Skeletal muscle satellite cell (primary cell): ENCODE measurements around the gene PDCD10. TPM values are rescaled to one million over a fixed set of nuclear protein-coding genes. Genes with fewer than 3 reads are reported as not detected.

Experiments
- H3K27me3 ChIP-seq: 2 replicates; pipeline ENCODE4 v1.7.0; 2013; ENCODE audit warnings: low read length; ENCODE audit not compliant: control insufficient read depth, insufficient read depth
- H3K36me3 ChIP-seq: 2 replicates; pipeline ENCODE4 v1.7.0; 2013; ENCODE audit warnings: mild to moderate bottlenecking, control low read depth, low read length; ENCODE audit not compliant: insufficient read depth
- H3K4me1 ChIP-seq: 2 replicates; pipeline ENCODE4 v1.7.0; 2013; ENCODE audit warnings: low read length; ENCODE audit not compliant: control insufficient read depth, insufficient read depth
- H3K4me2 ChIP-seq: 2 replicates; pipeline ENCODE4 v1.7.0; 2013; ENCODE audit warnings: mild to moderate bottlenecking, low read length
- H3K4me3 ChIP-seq: 2 replicates; pipeline ENCODE4 v1.7.0; 2013; ENCODE audit warnings: low read length
- H3K9ac ChIP-seq: 2 replicates; pipeline ENCODE4 v1.7.0; 2013; ENCODE audit warnings: mild to moderate bottlenecking, low read depth, low read length, moderate library complexity
- H3K9me3 ChIP-seq: replicated peaks from 2 replicates; pipeline ENCODE4 v1.7.0; 2013; ENCODE audit warnings: mild to moderate bottlenecking, control low read depth, low read length
- total RNA-seq: library from RNA; depleted of rRNA; stranded (reverse); fragments of >200 nt; gene quantifications from 2 replicates; pipeline ENCODE4 v1.2.3, GENCODE V29; 2012; rRNA removed

Gene PDCD10
- 70.0 and 76.2 TPM in 2 replicates for total RNA-seq

DNA sequence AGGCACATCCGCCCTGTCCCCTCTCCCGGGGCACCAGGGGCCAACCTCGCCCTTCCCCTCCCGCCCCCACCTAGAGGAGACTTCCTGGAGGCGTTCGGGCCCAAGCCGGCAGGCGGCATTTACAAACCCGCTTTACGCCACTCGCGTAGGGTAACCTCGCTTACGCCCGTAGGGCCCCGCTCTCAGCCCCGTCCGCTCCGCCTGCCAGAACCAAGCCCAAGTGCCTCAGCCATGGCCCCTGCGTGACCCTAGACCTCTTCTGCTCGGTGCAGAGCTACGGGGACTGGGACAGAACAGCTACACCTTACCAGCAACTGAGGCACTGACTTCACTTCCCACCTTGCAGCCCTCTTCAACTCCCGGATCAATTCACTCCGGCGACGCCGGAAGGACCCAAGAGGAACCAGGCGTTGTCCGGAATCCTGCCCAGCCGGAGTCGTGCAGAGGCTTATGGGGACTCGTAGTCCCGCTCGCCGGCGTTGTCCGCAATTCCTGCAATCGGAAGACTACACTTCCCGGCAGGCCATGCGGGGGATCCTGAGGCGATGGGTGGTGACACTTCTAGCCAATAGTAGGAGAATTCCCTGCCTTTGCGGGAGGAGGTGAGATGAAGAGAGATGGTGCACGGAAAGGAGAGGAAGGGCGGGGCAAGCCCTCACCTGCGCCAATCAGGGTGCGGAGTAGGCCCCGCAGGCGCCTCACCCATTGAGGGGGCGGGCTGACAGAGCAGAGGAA is at the start of gene PDCD10:
TSS of gene PDCD10 (minus strand) at position 395 of the 735 bp plus-strand sequence. CDS start 14,735 bp downstream, outside the sequence.
- no peaks in the 10 kb centered on the region for H3K27me3 ChIP-seq
- H3K36me3 ChIP-seq = no peaks in the 10 kb centered on the region
- H3K4me3 ChIP-seq = peak within 1 kb of the TSS; percentile 98
- H3K9ac ChIP-seq = peak within 1 kb of the TSS; percentile 94
- peaks cover 5% of the 10 kb centered on the region for H3K4me1 ChIP-seq
- peak within 1 kb of the TSS; percentile 91 for H3K4me2 ChIP-seq
- H3K9me3 ChIP-seq = no peaks in the 10 kb centered on the region

DNA sequence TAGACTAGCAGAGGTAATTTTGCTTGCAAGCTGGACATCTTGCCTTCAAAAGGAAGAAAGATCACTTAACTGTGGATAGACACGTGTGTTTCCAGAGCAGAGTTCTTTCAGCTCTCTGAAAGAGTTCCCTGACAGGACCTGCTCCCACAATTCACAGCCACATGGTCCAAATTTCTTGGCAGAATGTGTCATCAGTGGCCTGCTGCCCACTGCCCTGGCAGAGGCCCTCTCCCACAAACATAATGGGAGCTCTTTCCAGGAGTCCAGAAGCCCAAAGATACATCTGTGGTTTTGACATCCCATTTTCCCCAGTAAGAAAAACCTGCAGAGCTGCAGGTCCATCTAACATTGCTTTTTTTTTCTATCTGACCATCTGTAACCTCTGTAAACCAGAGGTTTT is 49.1 kb upstream of the PDCD10 start:
- H3K4me3 ChIP-seq = no peak overlapping the region
- H3K4me2 ChIP-seq = no peak overlapping the region
- H3K9ac ChIP-seq = no peak overlapping the region
- no peaks in the 10 kb centered on the region for H3K36me3 ChIP-seq
- H3K9me3 ChIP-seq = no peaks in the 10 kb centered on the region
- H3K4me1 ChIP-seq = no peaks in the 10 kb centered on the region
- no peaks in the 10 kb centered on the region for H3K27me3 ChIP-seq

DNA sequence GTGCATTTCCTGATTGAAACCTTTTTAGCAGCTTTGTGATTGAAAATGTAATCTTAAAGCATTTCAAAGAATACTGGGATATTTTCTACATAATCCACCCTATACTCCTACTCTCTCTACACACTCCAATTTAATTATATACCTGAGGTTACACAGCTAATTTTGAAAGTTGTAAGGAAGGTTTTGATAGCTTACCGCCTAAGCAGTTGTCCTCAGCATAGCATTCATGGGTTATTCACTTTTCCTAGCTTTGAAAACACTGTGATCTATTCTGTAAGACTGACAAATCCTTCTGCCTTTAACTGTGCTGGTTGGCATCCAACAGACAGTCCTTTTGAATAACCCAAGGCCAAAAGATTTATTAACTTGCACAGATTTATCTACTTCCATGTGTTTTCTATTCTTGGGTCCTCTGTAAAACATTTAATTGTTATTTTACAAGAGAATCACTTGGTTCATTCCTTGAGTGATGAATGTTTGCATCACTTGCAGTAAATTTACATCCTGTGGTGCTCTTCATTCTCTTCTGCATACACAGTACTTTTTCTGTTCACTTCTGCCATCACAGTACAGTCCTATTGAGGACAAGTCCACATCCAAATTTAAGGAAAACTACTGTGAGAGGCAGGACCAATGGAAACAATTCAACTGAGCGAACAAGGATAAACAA is 45.7 kb upstream of the PDCD10 start:
- Histone ChIP-seq H3K36me3 (no peaks in the 10 kb centered on the region), H3K27me3 (no peaks in the 10 kb centered on the region), H3K9me3 (no peaks in the 10 kb centered on the region), H3K9ac (no peak overlapping the region), H3K4me2 (no peak overlapping the region), H3K4me3 (no peak overlapping the region), H3K4me1 (no peaks in the 10 kb centered on the region)

DNA sequence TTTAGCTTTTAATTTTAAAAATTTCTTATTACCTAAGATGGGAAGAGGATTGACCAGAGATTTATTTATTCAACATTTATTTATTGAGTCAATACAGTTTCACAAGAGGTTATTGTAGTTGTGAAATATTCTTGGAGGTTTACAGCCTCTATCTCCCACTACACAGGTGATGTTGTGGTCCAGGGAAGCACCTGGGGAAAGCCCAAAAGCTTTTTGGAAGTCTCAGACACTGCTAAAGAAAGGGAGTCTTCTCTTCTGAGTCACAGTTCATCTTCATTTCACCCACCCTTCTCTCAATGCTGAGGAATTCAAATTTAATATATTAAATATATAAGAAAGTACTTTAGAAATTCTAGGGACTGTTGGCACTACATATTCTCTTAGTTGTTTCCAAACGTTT is 42.7 kb upstream of the PDCD10 start:
- H3K36me3 ChIP-seq = no peaks in the 10 kb centered on the region
- no peak overlapping the region for H3K4me3 ChIP-seq
- H3K4me2 ChIP-seq = no peak overlapping the region
- H3K9ac ChIP-seq = no peak overlapping the region
- no peaks in the 10 kb centered on the region for H3K4me1 ChIP-seq
- no peaks in the 10 kb centered on the region for H3K9me3 ChIP-seq
- no peaks in the 10 kb centered on the region for H3K27me3 ChIP-seq

DNA sequence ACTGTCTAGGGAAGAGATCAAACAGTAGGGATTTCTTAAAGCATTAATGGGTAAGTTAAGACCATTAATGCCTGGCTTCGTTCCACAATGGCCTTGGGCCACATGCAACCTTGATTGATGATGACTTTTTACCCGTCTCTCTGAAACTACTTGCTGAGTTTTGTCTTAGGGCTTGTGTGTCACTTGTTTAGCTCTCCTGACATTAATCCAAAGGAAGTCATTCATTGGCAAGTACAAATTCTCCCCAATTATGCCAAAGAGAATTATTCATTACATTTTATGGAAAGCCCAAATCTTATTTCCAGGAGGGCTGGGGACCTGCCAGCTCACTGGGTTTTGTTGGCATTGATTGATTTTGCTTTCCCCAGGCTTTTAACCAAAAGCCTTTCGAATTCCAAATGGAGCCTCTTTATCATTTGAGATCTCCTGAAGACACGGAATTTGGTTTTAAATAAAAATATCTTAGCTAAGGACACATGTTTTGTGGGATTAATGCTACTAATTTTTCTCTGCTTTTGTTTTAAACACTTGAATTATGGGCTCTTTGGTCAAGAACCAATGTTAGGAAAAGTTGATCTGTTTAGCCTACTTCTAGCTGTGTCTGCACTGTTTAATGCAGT is 41.5 kb upstream of the PDCD10 start:
- Histone ChIP-seq H3K4me3 (no peak overlapping the region), H3K4me1 (no peaks in the 10 kb centered on the region), H3K4me2 (no peak overlapping the region), H3K9ac (no peak overlapping the region), H3K36me3 (no peaks in the 10 kb centered on the region), H3K27me3 (no peaks in the 10 kb centered on the region), H3K9me3 (no peaks in the 10 kb centered on the region)

DNA sequence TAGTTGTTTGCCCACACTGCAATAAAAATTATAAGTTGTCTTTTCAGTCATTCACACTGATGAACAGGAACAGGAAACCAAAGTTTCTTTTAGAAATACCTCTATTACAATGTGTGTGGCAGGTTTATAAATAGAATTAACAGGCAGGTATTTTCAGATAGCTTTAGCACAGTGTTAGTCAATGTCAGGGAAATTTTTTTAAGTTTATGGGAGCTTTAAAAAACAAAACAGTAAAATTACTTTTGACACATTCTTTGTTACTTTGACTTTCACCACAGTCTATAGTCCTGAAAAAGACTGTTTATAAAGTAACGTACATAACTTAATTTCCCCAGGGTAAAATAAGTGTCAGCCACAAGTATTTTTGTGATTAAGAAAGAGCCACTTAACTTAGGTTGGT is 38.9 kb upstream of the PDCD10 start:
- Histone ChIP-seq H3K4me1 (no peaks in the 10 kb centered on the region), H3K4me3 (no peak overlapping the region), H3K36me3 (no peaks in the 10 kb centered on the region), H3K4me2 (no peak overlapping the region), H3K27me3 (no peaks in the 10 kb centered on the region), H3K9me3 (no peaks in the 10 kb centered on the region), H3K9ac (no peak overlapping the region)

DNA sequence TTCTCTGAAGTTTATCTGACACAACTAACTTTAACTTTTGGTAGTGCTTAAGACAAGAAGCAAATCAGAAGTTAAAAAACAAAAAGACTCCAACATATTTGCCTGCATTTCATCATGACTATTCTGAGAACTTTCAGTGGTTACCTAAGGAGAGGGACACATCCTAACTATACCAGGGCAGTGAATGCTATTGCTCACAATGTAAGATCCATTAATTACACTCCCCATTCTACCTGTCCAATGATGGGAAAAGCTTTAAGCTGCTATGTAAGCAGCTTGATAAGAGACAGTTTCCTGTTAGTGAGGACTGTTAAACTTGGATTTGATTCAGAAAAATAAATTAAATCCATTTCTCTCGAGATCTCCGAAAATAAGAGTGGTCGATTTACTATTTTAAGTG is 38.3 kb upstream of the PDCD10 start:
- H3K4me2 ChIP-seq = no peak overlapping the region
- H3K9ac ChIP-seq = no peak overlapping the region
- no peaks in the 10 kb centered on the region for H3K36me3 ChIP-seq
- no peaks in the 10 kb centered on the region for H3K4me1 ChIP-seq
- H3K27me3 ChIP-seq = no peaks in the 10 kb centered on the region
- no peak overlapping the region for H3K4me3 ChIP-seq
- H3K9me3 ChIP-seq = no peaks in the 10 kb centered on the region

DNA sequence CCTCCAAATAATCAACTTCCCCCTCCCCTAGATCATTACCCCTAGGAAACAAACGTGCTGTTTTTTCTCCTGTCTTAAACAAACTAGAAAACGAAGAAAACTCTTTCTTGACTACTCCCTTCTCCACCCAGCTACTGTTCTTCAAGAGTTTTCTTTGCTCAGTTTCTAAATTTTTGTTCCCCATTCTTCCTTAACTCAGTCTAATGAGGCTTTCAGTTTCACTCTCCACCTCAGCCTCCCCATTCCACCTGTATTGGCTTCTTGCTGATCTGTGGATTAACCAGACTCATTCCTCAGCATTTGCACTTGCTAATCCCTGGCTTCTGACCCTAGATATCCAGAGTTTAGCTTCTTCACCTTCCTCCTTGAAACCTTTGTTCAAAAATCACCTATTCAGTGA is 27.6 kb upstream of the PDCD10 start:
- Histone ChIP-seq H3K4me3 (no peak overlapping the region), H3K4me1 (no peaks in the 10 kb centered on the region)

DNA sequence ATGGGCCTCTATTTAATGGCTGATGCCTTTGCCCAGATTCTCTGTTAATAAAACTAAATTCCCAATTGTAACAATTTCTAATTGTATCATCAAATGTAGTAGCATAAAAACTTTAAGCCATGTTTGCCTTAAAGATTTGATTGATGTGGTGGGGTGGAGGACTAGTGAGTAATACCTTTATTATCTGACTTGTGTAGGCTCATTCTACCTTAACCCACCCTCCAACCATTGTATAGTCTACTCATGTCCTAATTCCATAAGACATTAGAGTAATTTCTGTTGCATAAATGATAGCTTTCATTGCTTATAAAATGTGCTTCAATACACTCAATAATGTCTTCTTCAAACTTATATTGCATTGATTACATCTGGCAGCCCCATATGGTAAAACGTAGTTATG is 26.6 kb upstream of the PDCD10 start:
- Histone ChIP-seq H3K36me3 (no peaks in the 10 kb centered on the region), H3K27me3 (no peaks in the 10 kb centered on the region), H3K4me3 (no peak overlapping the region), H3K4me1 (no peaks in the 10 kb centered on the region), H3K9ac (no peak overlapping the region), H3K9me3 (no peaks in the 10 kb centered on the region), H3K4me2 (no peak overlapping the region)

More for the DNA sequence above, 27.6 kb upstream of the PDCD10 start:
- Histone ChIP-seq H3K27me3 (no peaks in the 10 kb centered on the region), H3K9ac (no peak overlapping the region), H3K36me3 (no peaks in the 10 kb centered on the region), H3K4me2 (no peak overlapping the region), H3K9me3 (no peaks in the 10 kb centered on the region)

DNA sequence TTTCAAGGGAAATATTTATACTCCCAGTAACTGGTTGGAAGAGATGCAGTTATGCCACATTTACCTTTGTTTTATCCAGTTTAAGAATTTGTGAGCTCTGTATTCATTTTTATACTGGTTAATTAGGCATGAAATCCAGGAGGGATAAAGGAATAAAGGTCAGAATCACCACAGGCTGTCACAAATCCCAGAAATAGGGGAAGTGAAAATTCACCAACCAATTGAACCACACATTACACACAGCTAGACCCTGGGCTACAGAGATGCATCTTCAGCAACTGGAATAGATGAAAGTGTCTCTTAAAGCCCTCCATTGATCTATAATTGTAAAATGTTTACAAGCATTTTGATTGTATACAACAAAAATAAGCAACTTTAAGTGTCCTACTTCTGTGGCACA is 19.4 kb upstream of the PDCD10 start:
- Histone ChIP-seq H3K4me3 (no peak overlapping the region), H3K9ac (no peak overlapping the region), H3K9me3 (no peaks in the 10 kb centered on the region), H3K27me3 (no peaks in the 10 kb centered on the region), H3K4me1 (no peaks in the 10 kb centered on the region), H3K4me2 (no peak overlapping the region), H3K36me3 (no peaks in the 10 kb centered on the region)

DNA sequence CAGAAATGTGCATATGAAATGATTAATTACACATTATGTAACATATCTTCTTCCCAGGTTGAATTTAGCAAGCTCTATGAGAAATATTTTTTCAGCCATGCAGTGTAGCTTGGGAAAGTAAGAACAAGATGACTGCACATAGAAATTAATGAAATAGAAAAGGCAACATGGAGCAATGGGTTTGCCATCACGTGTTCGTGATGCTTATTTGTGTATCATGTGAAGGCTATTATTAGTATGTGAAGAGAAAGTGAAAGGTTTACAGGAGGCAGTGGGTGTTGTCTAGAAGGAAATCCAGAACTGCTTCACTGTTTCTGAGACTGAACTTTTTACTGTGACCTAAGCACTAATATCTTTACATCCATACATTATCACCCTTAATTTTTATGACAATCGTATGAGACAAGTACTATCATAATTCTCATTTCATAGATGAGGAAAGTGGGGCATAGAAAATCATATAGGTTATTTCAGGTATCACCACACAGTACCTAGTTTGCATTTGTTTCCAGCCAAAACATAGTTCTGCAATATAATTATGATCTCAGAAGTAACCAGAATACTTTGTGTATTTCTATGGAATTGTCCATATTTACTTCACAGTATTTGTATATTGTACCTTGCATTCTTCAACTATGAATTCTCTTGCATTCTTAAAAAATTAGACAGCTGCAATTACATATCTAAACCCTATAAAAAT is 15.7 kb upstream of the PDCD10 start:
- Histone ChIP-seq H3K9ac (no peak overlapping the region), H3K4me3 (no peak overlapping the region)

More for the DNA sequence above, 15.7 kb upstream of the PDCD10 start:
- H3K4me2 ChIP-seq = no peak overlapping the region
- H3K9me3 ChIP-seq = no peaks in the 10 kb centered on the region
- no peaks in the 10 kb centered on the region for H3K4me1 ChIP-seq
- no peaks in the 10 kb centered on the region for H3K27me3 ChIP-seq
- no peaks in the 10 kb centered on the region for H3K36me3 ChIP-seq
